Measurements from ENCODE around the gene GPC6.

Gene GPC6

DNA sequence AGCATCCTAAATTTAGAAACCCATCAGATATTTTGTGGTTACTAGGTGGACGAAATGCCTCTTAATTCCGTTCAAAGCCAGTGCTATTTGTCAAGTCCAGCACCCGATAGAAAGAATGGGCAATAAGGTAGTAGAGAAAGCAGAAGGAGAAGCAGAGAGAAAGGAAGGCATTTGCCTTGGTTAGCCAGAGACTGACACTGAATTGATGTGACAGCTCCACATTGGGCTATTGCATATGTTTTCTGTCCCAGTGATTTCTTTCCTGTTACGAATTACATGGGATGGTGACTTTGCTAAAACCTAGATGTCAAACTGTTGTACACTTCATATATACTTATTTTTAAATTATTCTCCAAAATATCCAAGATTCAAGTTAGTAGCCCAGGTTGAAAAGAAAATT is 710.3 kb downstream of the GPC6 start:
- Histone ChIP-seq H3K4me3 (ENCODE audit: low read depth, low read length) (no peak overlapping the region), H3K36me3 (ENCODE audit: control insufficient read depth in 2 of 2, insufficient read depth in 1 of 2, low read length in 2 of 2) (no peaks in the 10 kb centered on the region), H3K4me1 (ENCODE audit: control insufficient read depth, insufficient read depth, low read length) (no peaks in the 10 kb centered on the region), H3K9me3 (ENCODE audit: control insufficient read depth, insufficient read depth, low read depth, low read length) (no peaks in the 10 kb centered on the region), H3K27ac (ENCODE audit: extremely low read depth, low read depth, low read length) (no peak overlapping the region)
- CTCF ChIA-PET: no interaction called here
- TF ChIP-seq, protein P1, sequence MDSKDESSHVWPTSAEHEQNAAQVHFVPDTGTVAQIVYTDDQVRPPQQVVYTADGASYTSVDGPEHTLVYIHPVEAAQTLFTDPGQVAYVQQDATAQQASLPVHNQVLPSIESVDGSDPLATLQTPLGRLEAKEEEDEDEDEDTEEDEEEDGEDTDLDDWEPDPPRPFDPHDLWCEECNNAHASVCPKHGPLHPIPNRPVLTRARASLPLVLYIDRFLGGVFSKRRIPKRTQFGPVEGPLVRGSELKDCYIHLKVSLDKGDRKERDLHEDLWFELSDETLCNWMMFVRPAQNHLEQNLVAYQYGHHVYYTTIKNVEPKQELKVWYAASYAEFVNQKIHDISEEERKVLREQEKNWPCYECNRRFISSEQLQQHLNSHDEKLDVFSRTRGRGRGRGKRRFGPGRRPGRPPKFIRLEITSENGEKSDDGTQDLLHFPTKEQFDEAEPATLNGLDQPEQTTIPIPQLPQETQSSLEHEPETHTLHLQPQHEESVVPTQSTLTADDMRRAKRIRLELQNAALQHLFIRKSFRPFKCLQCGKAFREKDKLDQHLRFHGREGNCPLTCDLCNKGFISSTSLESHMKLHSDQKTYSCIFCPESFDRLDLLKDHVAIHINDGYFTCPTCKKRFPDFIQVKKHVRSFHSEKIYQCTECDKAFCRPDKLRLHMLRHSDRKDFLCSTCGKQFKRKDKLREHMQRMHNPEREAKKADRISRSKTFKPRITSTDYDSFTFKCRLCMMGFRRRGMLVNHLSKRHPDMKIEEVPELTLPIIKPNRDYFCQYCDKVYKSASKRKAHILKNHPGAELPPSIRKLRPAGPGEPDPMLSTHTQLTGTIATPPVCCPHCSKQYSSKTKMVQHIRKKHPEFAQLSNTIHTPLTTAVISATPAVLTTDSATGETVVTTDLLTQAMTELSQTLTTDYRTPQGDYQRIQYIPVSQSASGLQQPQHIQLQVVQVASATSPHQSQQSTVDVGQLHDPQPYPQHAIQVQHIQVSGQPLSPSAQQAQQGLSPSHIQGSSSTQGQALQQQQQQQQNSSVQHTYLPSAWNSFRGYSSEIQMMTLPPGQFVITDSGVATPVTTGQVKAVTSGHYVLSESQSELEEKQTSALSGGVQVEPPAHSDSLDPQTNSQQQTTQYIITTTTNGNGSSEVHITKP (tag by site-specific recombination; IDR thresholded peaks at IDR 0.05): no peak
- TF ChIP-seq TCF7L2 (IDR thresholded peaks at IDR 0.05; ENCODE audit: borderline replicate concordance, low read depth, low read length) (no peak), ZNF239 (tag by site-specific recombination; IDR thresholded peaks at IDR 0.05) (no peak), ZNF146 (tag by site-specific recombination; IDR thresholded peaks at IDR 0.05) (no peak), BCL11A (tag by site-specific recombination; IDR thresholded peaks at IDR 0.05; ENCODE audit: low read depth) (no peak), ZNF48 (tag by site-specific recombination; IDR thresholded peaks at IDR 0.05) (no peak), SALL2 (tag by site-specific recombination; IDR thresholded peaks at IDR 0.05; ENCODE audit: borderline replicate concordance) (no peak), ZNF571 (tag by site-specific recombination; IDR thresholded peaks at IDR 0.05) (no peak), ZFHX2 (tag by site-specific recombination; conservative IDR thresholded peaks at IDR 0.05) (no peak), KLF8 (tag by site-specific recombination; IDR thresholded peaks at IDR 0.05) (no peak), GLIS1 (tag by site-specific recombination; IDR thresholded peaks at IDR 0.05) (no peak), GLI2 (tag by site-specific recombination; IDR thresholded peaks at IDR 0.05; ENCODE audit: borderline replicate concordance, low read depth) (no peak), AEBP2 (tag by site-specific recombination; IDR thresholded peaks at IDR 0.05; ENCODE audit: borderline replicate concordance) (no peak)
- TF ChIP-seq, protein P2, sequence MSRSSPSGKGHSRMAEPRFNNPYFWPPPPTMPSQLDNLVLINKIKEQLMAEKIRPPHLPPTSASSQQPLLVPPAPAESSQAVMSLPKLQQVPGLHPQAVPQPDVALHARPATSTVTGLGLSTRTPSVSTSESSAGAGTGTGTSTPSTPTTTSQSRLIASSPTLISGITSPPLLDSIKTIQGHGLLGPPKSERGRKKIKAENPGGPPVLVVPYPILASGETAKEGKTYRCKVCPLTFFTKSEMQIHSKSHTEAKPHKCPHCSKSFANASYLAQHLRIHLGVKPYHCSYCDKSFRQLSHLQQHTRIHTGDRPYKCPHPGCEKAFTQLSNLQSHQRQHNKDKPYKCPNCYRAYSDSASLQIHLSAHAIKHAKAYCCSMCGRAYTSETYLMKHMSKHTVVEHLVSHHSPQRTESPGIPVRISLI (tag by site-specific recombination; IDR thresholded peaks at IDR 0.05): no peak
- POLR2A ChIA-PET: no interaction called here

- no peak overlapping the region for H3K4me3 ChIP-seq (ENCODE audit: low read depth, low read length)
- ChIA-PET CTCF (no interaction called here), POLR2A (no interaction called here)
- no peak for TF ChIP-seq ZNF132 (tag by site-specific recombination; IDR thresholded peaks at IDR 0.05; ENCODE audit: borderline replicate concordance)
- no peak for TF ChIP-seq ZNF394 (tag by site-specific recombination; IDR thresholded peaks at IDR 0.05; ENCODE audit: borderline replicate concordance)
- no peak for TF ChIP-seq ELK4 (IDR thresholded peaks at IDR 0.05; ENCODE audit: borderline replicate concordance, low read depth, low read length)
- TF ChIP-seq ZNF223 (tag by site-specific recombination; IDR thresholded peaks at IDR 0.05): no peak
- TF ChIP-seq ZNF133 (tag by site-specific recombination; IDR thresholded peaks at IDR 0.05): no peak
- TF ChIP-seq ZSCAN23 (tag by site-specific recombination; IDR thresholded peaks at IDR 0.05): no peak
- TF ChIP-seq OVOL3 (tag by site-specific recombination; IDR thresholded peaks at IDR 0.05): no peak
- TF ChIP-seq, protein P3, sequence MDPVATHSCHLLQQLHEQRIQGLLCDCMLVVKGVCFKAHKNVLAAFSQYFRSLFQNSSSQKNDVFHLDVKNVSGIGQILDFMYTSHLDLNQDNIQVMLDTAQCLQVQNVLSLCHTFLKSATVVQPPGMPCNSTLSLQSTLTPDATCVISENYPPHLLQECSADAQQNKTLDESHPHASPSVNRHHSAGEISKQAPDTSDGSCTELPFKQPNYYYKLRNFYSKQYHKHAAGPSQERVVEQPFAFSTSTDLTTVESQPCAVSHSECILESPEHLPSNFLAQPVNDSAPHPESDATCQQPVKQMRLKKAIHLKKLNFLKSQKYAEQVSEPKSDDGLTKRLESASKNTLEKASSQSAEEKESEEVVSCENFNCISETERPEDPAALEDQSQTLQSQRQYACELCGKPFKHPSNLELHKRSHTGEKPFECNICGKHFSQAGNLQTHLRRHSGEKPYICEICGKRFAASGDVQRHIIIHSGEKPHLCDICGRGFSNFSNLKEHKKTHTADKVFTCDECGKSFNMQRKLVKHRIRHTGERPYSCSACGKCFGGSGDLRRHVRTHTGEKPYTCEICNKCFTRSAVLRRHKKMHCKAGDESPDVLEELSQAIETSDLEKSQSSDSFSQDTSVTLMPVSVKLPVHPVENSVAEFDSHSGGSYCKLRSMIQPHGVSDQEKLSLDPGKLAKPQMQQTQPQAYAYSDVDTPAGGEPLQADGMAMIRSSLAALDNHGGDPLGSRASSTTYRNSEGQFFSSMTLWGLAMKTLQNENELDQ (tag by site-specific recombination; IDR thresholded peaks at IDR 0.05; ENCODE audit: low read depth): no peak
- no peak for TF ChIP-seq MYNN (tag by site-specific recombination; IDR thresholded peaks at IDR 0.05; ENCODE audit: borderline replicate concordance)
- no peak for TF ChIP-seq ZNF555 (tag by site-specific recombination; conservative IDR thresholded peaks at IDR 0.05)
- no peak for TF ChIP-seq ZBTB26 (tag by site-specific recombination; optimal IDR thresholded peaks at IDR 0.05)
- TF ChIP-seq ZNF654 (tag by site-specific recombination; IDR thresholded peaks at IDR 0.05; ENCODE audit: low read depth): no peak
These were observed 714.8 kb downstream of the GPC6 start for GRCh38 chr13:93941444-93941843.

More at GRCh38 chr13:93941444-93941843, 714.8 kb downstream of the GPC6 start:
- Histone ChIP-seq H3K4me1 (ENCODE audit: control insufficient read depth, insufficient read depth, low read length) (no peaks in the 10 kb centered on the region), H3K9me3 (ENCODE audit: control insufficient read depth, insufficient read depth, low read depth, low read length) (no peaks in the 10 kb centered on the region), H3K27ac (ENCODE audit: extremely low read depth, low read depth, low read length) (no peak overlapping the region), H3K36me3 (ENCODE audit: control insufficient read depth in 2 of 2, insufficient read depth in 1 of 2, low read length in 2 of 2) (no peaks in the 10 kb centered on the region)
